ENCODE data around the gene COQ9. TPM values are rescaled to one million over a fixed set of nuclear protein-coding genes. Genes with fewer than 3 reads are reported as not detected.

COQ9 gene
- total RNA-seq, 1 donor from 2014 or later, result 79.8 TPM

GRCh38 chr16:57471852-57472664, 24.8 kb downstream of the COQ9 start:
- DNase-seq (ENCODE audit: low spot score), result peak; percentile 72

- no peak for DNase-seq (ENCODE audit: low spot score)
Measured at GRCh38 chr16:57472665-57473060, 25.4 kb downstream of the COQ9 start.

GRCh38 chr16:57473176-57473840, 26.0 kb downstream of the COQ9 start:
- no peak for DNase-seq (ENCODE audit: low spot score)

- no peak for DNase-seq (ENCODE audit: low spot score)
Measured at GRCh38 chr16:57473906-57474305, 26.6 kb downstream of the COQ9 start.

GRCh38 chr16:57474671-57475661, 27.7 kb downstream of the COQ9 start:
- no peak for DNase-seq (ENCODE audit: low spot score)

GRCh38 chr16:57475711-57476339, 28.5 kb downstream of the COQ9 start:
- DNase-seq (ENCODE audit: low spot score), result no peak

- DNase-seq (ENCODE audit: low spot score), result no peak
Measured at GRCh38 chr16:57476546-57477410, 29.5 kb downstream of the COQ9 start.

GRCh38 chr16:57477531-57478202, 30.4 kb downstream of the COQ9 start:
- DNase-seq (ENCODE audit: low spot score), result no peak

- no peak for DNase-seq (ENCODE audit: low spot score)
Measured at GRCh38 chr16:57478396-57479204, 31.3 kb downstream of the COQ9 start.

- DNase-seq (ENCODE audit: low spot score), result peak; percentile 67
Measured at GRCh38 chr16:57479205-57479975, 32.1 kb downstream of the COQ9 start.

GRCh38 chr16:57479976-57480753, 32.9 kb downstream of the COQ9 start:
- peak; percentile 89 for DNase-seq (ENCODE audit: low spot score)

- DNase-seq (ENCODE audit: low spot score), result no peak
Measured at GRCh38 chr16:57480754-57481230, 33.5 kb downstream of the COQ9 start.

GRCh38 chr16:57481421-57481820, 34.1 kb downstream of the COQ9 start:
- DNase-seq (ENCODE audit: low spot score), result no peak

- no peak for DNase-seq (ENCODE audit: low spot score)
Measured at GRCh38 chr16:57482845-57483545, 35.7 kb downstream of the COQ9 start.

GRCh38 chr16:57483725-57484514, 36.6 kb downstream of the COQ9 start:
- DNase-seq (ENCODE audit: low spot score), result peak; percentile 62

GRCh38 chr16:57484515-57485005, 37.3 kb downstream of the COQ9 start:
- no peak for DNase-seq (ENCODE audit: low spot score)

Measured in mucosa of gallbladder (tissue), 1 donor.